GM19043 (cell line): Measurements from ENCODE around the gene KRTDAP.

ENCODE experiments used
- ATAC-seq: cut with Tn5 transposase; IDR thresholded peaks from one replicate; pipeline ENCODE4 v1.9.1; 2021; ENCODE audit warnings: low read depth; ENCODE audit not compliant: unreplicated experiment

Gene KRTDAP

GRCh38 chr19:35490364-35490763 lies at the start of gene KRTDAP:
KRTDAP (minus strand) TSS chr19:35490464; CDS start chr19:35490442, 22 bp downstream.
- ATAC-seq, result no peak

- ATAC-seq, result no peak
These were observed 49.6 kb upstream of the KRTDAP start for GRCh38 chr19:35539850-35540249.

- ATAC-seq, result no peak
These were observed 49.0 kb upstream of the KRTDAP start for GRCh38 chr19:35539314-35539713.

GRCh38 chr19:35534803-35535480 lies 44.7 kb upstream of the KRTDAP start:
- ATAC-seq, result no peak

- no peak for ATAC-seq
These were observed 43.6 kb upstream of the KRTDAP start for GRCh38 chr19:35533822-35534392.

GRCh38 chr19:35533201-35533821 lies 43.0 kb upstream of the KRTDAP start, which contains the start of gene GAPDHS:
GAPDHS (plus strand) TSS chr19:35533456; CDS start chr19:35533528, 72 bp downstream.
- ATAC-seq, result no peak

GRCh38 chr19:35531291-35531690 lies 41.0 kb upstream of the KRTDAP start:
- no peak for ATAC-seq

GRCh38 chr19:35529241-35530218 lies 39.3 kb upstream of the KRTDAP start:
- ATAC-seq, result no peak

GRCh38 chr19:35528218-35529038 lies 38.2 kb upstream of the KRTDAP start, which contains the start of gene SBSN:
SBSN (minus strand) TSS chr19:35528311; CDS start chr19:35528281, 30 bp downstream.
- no peak for ATAC-seq

GRCh38 chr19:35525873-35526272 lies 35.6 kb upstream of the KRTDAP start:
- no peak for ATAC-seq

GRCh38 chr19:35524181-35524837 lies 34.0 kb upstream of the KRTDAP start:
- no peak for ATAC-seq

GRCh38 chr19:35522745-35523327 lies 32.6 kb upstream of the KRTDAP start:
- ATAC-seq, result no peak

- no peak for ATAC-seq
These were observed 31.0 kb upstream of the KRTDAP start for GRCh38 chr19:35521124-35521743.

- no peak for ATAC-seq
These were observed 29.0 kb upstream of the KRTDAP start for GRCh38 chr19:35519291-35519690.

GRCh38 chr19:35518313-35518712 lies 28.0 kb upstream of the KRTDAP start:
- no peak for ATAC-seq

- ATAC-seq, result no peak
These were observed 27.1 kb upstream of the KRTDAP start for GRCh38 chr19:35517342-35517741.

GRCh38 chr19:35516310-35516709 lies 26.0 kb upstream of the KRTDAP start:
- no peak for ATAC-seq

- ATAC-seq, result no peak
These were observed 24.1 kb upstream of the KRTDAP start for GRCh38 chr19:35514282-35514809.
